IPS-20b (cell line): ENCODE results near the gene CD37.
"Not testable (repeated sequence)": the region's sequence is repeated elsewhere in the genome, so short reads cannot be mapped to it uniquely, and the experiment has no call there.

Experiments
- H3K27ac ChIP-seq: one replicate; pipeline ENCODE4 v1.5.1; 2013; ENCODE audit warnings: low read length
- H3K27me3 ChIP-seq: 2 replicates; pipeline ENCODE4 v1.6.1; 2013; ENCODE audit warnings: mild to moderate bottlenecking, low read length, inconsistent platforms; ENCODE audit not compliant: insufficient read depth
- H3K36me3 ChIP-seq: 2 replicates; pipeline ENCODE4 v1.6.1; 2013; ENCODE audit warnings: low read depth, mild to moderate bottlenecking, inconsistent platforms, low read length, moderate library complexity; ENCODE audit not compliant: insufficient read depth
- H3K4me1 ChIP-seq: 2 replicates; pipeline ENCODE4 v1.6.1; 2013; ENCODE audit warnings: mild to moderate bottlenecking, control low read depth, inconsistent platforms, low read length, moderate library complexity; ENCODE audit not compliant: insufficient read depth
- H3K4me3 ChIP-seq: 2 replicates; pipeline ENCODE4 v1.5.1; 2013; ENCODE audit warnings: mild to moderate bottlenecking, low read length, inconsistent platforms
- H3K9ac ChIP-seq: 2 replicates; pipeline ENCODE4 v1.6.1; 2013; ENCODE audit warnings: low read depth, mild to moderate bottlenecking, inconsistent platforms, low read length, moderate library complexity
- H3K9me3 ChIP-seq: 2 replicates; pipeline ENCODE4 v1.6.1; 2013; ENCODE audit warnings: mild to moderate bottlenecking, low read depth, low read length, inconsistent platforms; ENCODE audit not compliant: insufficient read depth

The CD37 gene

DNA sequence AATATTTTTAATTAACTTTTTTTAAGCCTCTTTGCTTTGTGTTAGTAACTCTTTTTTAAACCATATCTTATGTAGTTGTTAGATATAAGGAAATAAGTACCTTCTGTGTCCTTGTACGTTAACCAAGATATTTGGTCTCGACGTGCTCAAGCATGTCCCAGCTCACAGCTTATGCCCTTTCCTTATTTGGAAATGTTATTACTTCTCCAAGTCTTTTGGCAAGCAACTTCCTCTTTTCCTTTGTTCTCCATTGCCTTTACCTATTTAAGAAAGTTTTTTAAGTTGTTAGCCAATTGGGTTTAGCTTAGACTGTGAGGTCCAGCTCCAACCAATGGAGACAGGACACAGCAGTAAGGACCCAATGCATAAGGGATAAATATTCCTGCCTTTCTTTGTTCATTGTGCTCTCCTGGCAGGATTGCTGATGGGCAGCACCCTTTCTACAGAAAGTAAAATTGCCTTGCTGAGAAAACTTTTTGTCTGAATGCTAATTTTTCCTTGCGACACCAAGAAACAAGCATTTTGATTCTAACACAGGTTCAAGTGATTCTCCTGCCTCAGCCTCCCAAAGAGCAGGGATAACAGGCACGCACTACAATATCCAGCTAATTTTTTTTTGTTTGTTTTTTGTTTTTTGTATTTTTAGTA lies 33.6 kb downstream of the CD37 start:
- H3K36me3 ChIP-seq: no peaks in the 10 kb centered on the region
- no peak overlapping the region for H3K27ac ChIP-seq

GRCh38 chr19:49371184-49371583 lies 36.0 kb downstream of the CD37 start:
- Histone ChIP-seq H3K9ac (no peak overlapping the region), H3K4me1 (no peaks in the 10 kb centered on the region), H3K27me3 (no peaks in the 10 kb centered on the region), H3K9me3 (peaks cover 21% of the 10 kb centered on the region), H3K36me3 (no peaks in the 10 kb centered on the region), H3K27ac (no peak overlapping the region), H3K4me3 (no peak overlapping the region)

More for the DNA sequence above, 33.6 kb downstream of the CD37 start:
- H3K4me3 ChIP-seq: no peak overlapping the region
- H3K4me1 ChIP-seq: no peaks in the 10 kb centered on the region; the same call in 1 of the 2 replicates
- H3K9ac ChIP-seq: no peak overlapping the region
- H3K27me3 ChIP-seq: no peaks in the 10 kb centered on the region
- peaks cover 21% of the 10 kb centered on the region for H3K9me3 ChIP-seq

- not testable (repeated sequence) for H3K36me3 ChIP-seq, H3K9ac ChIP-seq, H3K27ac ChIP-seq, H3K4me1 ChIP-seq, H3K4me3 ChIP-seq, H3K27me3 ChIP-seq
- peaks cover 21% of the 10 kb centered on the region for H3K9me3 ChIP-seq
These were observed 38.0 kb downstream of the CD37 start for GRCh38 chr19:49373174-49373573.

- Histone ChIP-seq H3K36me3 (no peaks in the 10 kb centered on the region), H3K4me1 (no peaks in the 10 kb centered on the region), H3K27ac (no peak overlapping the region), H3K4me3 (no peak overlapping the region), H3K9ac (no peak overlapping the region), H3K27me3 (no peaks in the 10 kb centered on the region), H3K9me3 (peaks cover 8% of the 10 kb centered on the region)
These were observed 39.6 kb downstream of the CD37 start for GRCh38 chr19:49374665-49375434.

GRCh38 chr19:49378512-49378911 lies 43.3 kb downstream of the CD37 start:
- peaks cover 5% of the 10 kb centered on the region for H3K9me3 ChIP-seq
- H3K27me3 ChIP-seq: no peaks in the 10 kb centered on the region
- no peaks in the 10 kb centered on the region for H3K4me1 ChIP-seq
- no peak overlapping the region for H3K9ac ChIP-seq
- no peaks in the 10 kb centered on the region for H3K36me3 ChIP-seq
- H3K27ac ChIP-seq: no peak overlapping the region
- no peak overlapping the region for H3K4me3 ChIP-seq

GRCh38 chr19:49380391-49380790 lies 45.2 kb downstream of the CD37 start:
- Histone ChIP-seq H3K9ac (no peak overlapping the region), H3K4me3 (no peak overlapping the region), H3K4me1 (no peaks in the 10 kb centered on the region), H3K9me3 (peaks cover 5% of the 10 kb centered on the region), H3K36me3 (no peaks in the 10 kb centered on the region), H3K27ac (no peak overlapping the region), H3K27me3 (no peaks in the 10 kb centered on the region)

- Histone ChIP-seq H3K9me3 (peaks cover 5% of the 10 kb centered on the region), H3K27me3 (no peaks in the 10 kb centered on the region), H3K9ac (no peak overlapping the region), H3K4me1 (no peaks in the 10 kb centered on the region), H3K4me3 (no peak overlapping the region), H3K27ac (no peak overlapping the region), H3K36me3 (no peaks in the 10 kb centered on the region)
These were observed 47.4 kb downstream of the CD37 start for GRCh38 chr19:49382639-49383038.

DNA sequence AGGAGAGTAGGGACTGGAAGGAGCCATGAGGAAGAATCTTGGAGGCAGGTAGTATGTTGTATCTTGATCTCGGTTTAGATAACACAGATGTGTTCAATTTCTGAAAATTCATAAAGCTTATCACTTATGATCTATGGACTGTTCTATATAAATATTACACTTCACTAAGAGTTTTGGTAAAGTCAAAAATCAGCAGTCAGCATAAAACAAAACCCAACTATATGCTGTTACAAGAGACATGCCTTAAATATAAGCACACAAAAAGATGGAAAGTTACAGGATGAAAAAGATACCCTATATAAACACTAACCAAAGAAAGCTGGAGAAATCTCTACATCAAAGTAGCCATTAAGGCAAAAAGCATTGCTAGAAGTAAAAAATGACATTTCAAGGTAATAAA lies 48.4 kb downstream of the CD37 start:
- no peak overlapping the region for H3K27ac ChIP-seq
- no peaks in the 10 kb centered on the region for H3K27me3 ChIP-seq
- peaks cover 5% of the 10 kb centered on the region for H3K9me3 ChIP-seq
- H3K9ac ChIP-seq: no peak overlapping the region
- no peaks in the 10 kb centered on the region for H3K36me3 ChIP-seq
- H3K4me1 ChIP-seq: no peaks in the 10 kb centered on the region
- no peak overlapping the region for H3K4me3 ChIP-seq

- H3K4me3 ChIP-seq: no peak within 1 kb of the TSS
- H3K4me1 ChIP-seq: no peaks in the 10 kb centered on the region
- no peak within 1 kb of the TSS for H3K9ac ChIP-seq
- H3K27ac ChIP-seq: no peak within 1 kb of the TSS
- H3K36me3 ChIP-seq: no peaks in the 10 kb centered on the region
- H3K27me3 ChIP-seq: no peaks in the 10 kb centered on the region
- no peaks in the 10 kb centered on the region for H3K9me3 ChIP-seq
These were observed 52.7 kb downstream of the CD37 start, which contains the start of gene KASH5 for GRCh38 chr19:49387936-49388372. Gene KASH5 (plus strand): TSS chr19:49388249. CDS start chr19:49390884, 2,635 bp downstream.

DNA sequence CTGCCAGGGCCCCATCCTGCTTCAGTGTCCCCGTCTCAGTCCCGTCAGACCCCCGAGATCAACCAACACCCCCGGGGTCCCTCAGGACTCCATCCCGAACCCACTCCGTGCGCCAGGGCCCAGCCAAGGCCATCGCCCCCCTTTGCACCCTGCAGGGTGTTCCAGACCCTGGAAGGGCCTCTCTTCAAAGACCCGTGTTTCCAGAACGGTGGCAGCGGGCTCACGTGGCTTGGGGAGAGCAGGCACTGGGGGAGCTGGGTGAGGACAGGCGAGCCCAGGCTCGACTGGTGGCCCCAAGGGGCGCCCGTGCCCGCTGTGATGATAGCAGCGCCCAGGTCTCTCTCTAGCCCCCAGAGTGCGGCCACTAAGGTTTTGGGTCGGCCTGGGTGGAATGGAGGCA lies 54.2 kb downstream of the CD37 start:
- H3K27ac ChIP-seq: no peak overlapping the region
- H3K4me1 ChIP-seq: peaks cover 4% of the 10 kb centered on the region; the same call in 1 of the 2 replicates
- no peak overlapping the region for H3K4me3 ChIP-seq
- H3K9me3 ChIP-seq: no peaks in the 10 kb centered on the region
- no peaks in the 10 kb centered on the region for H3K27me3 ChIP-seq
- H3K9ac ChIP-seq: no peak overlapping the region
- H3K36me3 ChIP-seq: no peaks in the 10 kb centered on the region
